ENCODE measurements around the gene MAPKBP1.

DNA sequence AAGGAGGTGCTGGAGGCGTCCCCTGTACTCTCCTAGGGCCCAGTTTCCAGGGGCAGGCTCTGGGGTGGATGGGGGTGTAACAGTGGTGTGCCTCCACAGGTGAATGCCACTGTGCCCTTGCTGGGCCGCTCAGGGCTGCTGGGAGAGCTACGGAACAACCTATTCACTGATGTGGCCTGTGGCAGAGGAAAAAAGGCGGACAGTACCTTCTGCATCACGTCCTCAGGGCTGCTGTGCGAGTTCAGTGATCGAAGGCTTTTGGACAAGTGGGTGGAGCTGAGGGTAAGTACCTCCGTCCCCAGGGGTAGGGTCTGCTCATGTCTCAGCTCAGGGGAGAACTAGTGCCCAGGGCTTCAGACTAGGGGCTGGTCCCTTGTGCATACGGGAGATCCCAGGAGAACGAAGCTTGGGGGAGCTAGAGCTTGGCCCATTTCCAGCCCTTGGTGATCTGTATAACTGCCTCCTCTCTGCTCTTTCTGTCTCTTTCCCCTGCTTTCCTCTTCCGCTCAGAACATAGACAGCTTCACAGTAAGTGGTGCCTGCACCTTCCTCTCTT is 38.6 kb downstream of the MAPKBP1 start:
- TF ChIP-seq, protein P1, sequence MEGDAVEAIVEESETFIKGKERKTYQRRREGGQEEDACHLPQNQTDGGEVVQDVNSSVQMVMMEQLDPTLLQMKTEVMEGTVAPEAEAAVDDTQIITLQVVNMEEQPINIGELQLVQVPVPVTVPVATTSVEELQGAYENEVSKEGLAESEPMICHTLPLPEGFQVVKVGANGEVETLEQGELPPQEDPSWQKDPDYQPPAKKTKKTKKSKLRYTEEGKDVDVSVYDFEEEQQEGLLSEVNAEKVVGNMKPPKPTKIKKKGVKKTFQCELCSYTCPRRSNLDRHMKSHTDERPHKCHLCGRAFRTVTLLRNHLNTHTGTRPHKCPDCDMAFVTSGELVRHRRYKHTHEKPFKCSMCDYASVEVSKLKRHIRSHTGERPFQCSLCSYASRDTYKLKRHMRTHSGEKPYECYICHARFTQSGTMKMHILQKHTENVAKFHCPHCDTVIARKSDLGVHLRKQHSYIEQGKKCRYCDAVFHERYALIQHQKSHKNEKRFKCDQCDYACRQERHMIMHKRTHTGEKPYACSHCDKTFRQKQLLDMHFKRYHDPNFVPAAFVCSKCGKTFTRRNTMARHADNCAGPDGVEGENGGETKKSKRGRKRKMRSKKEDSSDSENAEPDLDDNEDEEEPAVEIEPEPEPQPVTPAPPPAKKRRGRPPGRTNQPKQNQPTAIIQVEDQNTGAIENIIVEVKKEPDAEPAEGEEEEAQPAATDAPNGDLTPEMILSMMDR (IDR thresholded peaks at IDR 0.05): no peak
- TF ChIP-seq POLR2A (IDR thresholded peaks at IDR 0.05): no peak

All from heart left ventricle (tissue), 13 donors.